Measurements from ENCODE around the gene CNOT11.

CNOT11 gene

GRCh38 chr2:101253703-101254450 is 1.2 kb downstream of the CNOT11 start:
- TF ChIP-seq CTCF (conservative IDR thresholded peaks at IDR 0.05), result no peak
- no peak for TF ChIP-seq ZFX (IDR thresholded peaks at IDR 0.05)
- peak overlapping the region; percentile 97 for H3K27ac ChIP-seq

GRCh38 chr2:101255501-101255900 is 2.8 kb downstream of the CNOT11 start:
- no peak overlapping the region for H3K27ac ChIP-seq
- TF ChIP-seq CTCF (conservative IDR thresholded peaks at IDR 0.05) (no peak), ZFX (IDR thresholded peaks at IDR 0.05) (no peak)

GRCh38 chr2:101256316-101256715 is 3.6 kb downstream of the CNOT11 start:
- H3K27ac ChIP-seq, result no peak overlapping the region
- TF ChIP-seq CTCF (conservative IDR thresholded peaks at IDR 0.05) (no peak), ZFX (IDR thresholded peaks at IDR 0.05) (no peak)

- TF ChIP-seq ZFX (IDR thresholded peaks at IDR 0.05) (no peak), CTCF (conservative IDR thresholded peaks at IDR 0.05) (no peak)
These were observed 6.1 kb downstream of the CNOT11 start for GRCh38 chr2:101258804-101259203.

GRCh38 chr2:101262142-101262541 is 9.5 kb downstream of the CNOT11 start:
- H3K27ac ChIP-seq, result no peak overlapping the region

More at GRCh38 chr2:101258804-101259203, 6.1 kb downstream of the CNOT11 start:
- no peak overlapping the region for H3K27ac ChIP-seq

GRCh38 chr2:101263377-101263800 is 10.7 kb downstream of the CNOT11 start:
- no peak overlapping the region for H3K27ac ChIP-seq
- TF ChIP-seq CTCF (conservative IDR thresholded peaks at IDR 0.05), result no peak
- no peak for TF ChIP-seq ZFX (IDR thresholded peaks at IDR 0.05)

More at GRCh38 chr2:101262142-101262541, 9.5 kb downstream of the CNOT11 start:
- TF ChIP-seq ZFX (IDR thresholded peaks at IDR 0.05) (no peak), CTCF (conservative IDR thresholded peaks at IDR 0.05) (no peak)

- TF ChIP-seq ZFX (IDR thresholded peaks at IDR 0.05), result no peak
- TF ChIP-seq CTCF (conservative IDR thresholded peaks at IDR 0.05), result no peak
These were observed 11.8 kb downstream of the CNOT11 start for GRCh38 chr2:101264360-101264939.

More at GRCh38 chr2:101264360-101264939, 11.8 kb downstream of the CNOT11 start:
- H3K27ac ChIP-seq, result no peak overlapping the region
